Neuronal stem cell (in vitro differentiated cells): Measurements from ENCODE around the gene SPATA46.
A peak's percentile ranks its signal among the peaks of the same experiment; 100 is the strongest.

Source experiments
- DNase-seq: peaks from one replicate; pipeline ENCODE4 v3.0.0-alpha.2; 2013; ENCODE audit warnings: low spot score
- H2AFZ ChIP-seq: one replicate; pipeline ENCODE4 v1.6.1; 2013; ENCODE audit warnings: mild to moderate bottlenecking, low read length, inconsistent platforms
- H2AK5ac ChIP-seq: 2 replicates; pipeline ENCODE4 v1.6.1; 2013; ENCODE audit warnings: low read depth, mild to moderate bottlenecking, inconsistent platforms, low read length, moderate library complexity, mixed read lengths
- H2BK120ac ChIP-seq: 2 replicates; pipeline ENCODE4 v1.6.1; 2013; ENCODE audit warnings: low read depth, mild to moderate bottlenecking, inconsistent platforms, low read length, moderate library complexity, mixed read lengths
- H2BK12ac ChIP-seq: one replicate; pipeline ENCODE4 v1.6.1; 2013; ENCODE audit warnings: low read length, inconsistent platforms
- H2BK15ac ChIP-seq: 2 replicates; pipeline ENCODE4 v1.6.1; 2013; ENCODE audit warnings: mild to moderate bottlenecking, low read length, inconsistent platforms, mixed read lengths
- H2BK5ac ChIP-seq: one replicate; pipeline ENCODE4 v1.6.1; 2013; ENCODE audit warnings: inconsistent platforms, mild to moderate bottlenecking, low read length, moderate library complexity
- H3K14ac ChIP-seq: one replicate; pipeline ENCODE4 v1.6.1; 2013; ENCODE audit warnings: low read length, inconsistent platforms
- H3K18ac ChIP-seq: 2 replicates; pipeline ENCODE4 v1.6.1; 2013; ENCODE audit warnings: low read length, inconsistent platforms
- H3K23ac ChIP-seq: 2 replicates; pipeline ENCODE4 v1.6.1; 2013; ENCODE audit warnings: low read depth, mild to moderate bottlenecking, mixed read lengths, low read length, inconsistent platforms; ENCODE audit not compliant: poor library complexity
- H3K27ac ChIP-seq: replicated peaks from 3 replicates; pipeline ENCODE4 v1.5.1; 2013; ENCODE audit warnings: low read length, inconsistent platforms
- H3K27me3 ChIP-seq, 3 experiments: 2 replicates each; pipeline ENCODE4 v1.6.1; 2013; ENCODE audit warnings: low read length in 3 of 3, mild to moderate bottlenecking in 2 of 3, inconsistent platforms in 1 of 3, low read depth in 1 of 3, mixed read lengths in 1 of 3, moderate library complexity in 1 of 3; ENCODE audit not compliant: control insufficient read depth in 3 of 3, insufficient read depth in 3 of 3
- H3K36me3 ChIP-seq, 2 donors: replicated peaks in 1 of 2; 2 replicates each; pipeline ENCODE4 v1.6.1; 2013; ENCODE audit warnings: low read length in 2 of 2; ENCODE audit not compliant: control insufficient read depth in 2 of 2, insufficient read depth in 2 of 2
- H3K4ac ChIP-seq: 2 replicates; pipeline ENCODE4 v1.6.1; 2013; ENCODE audit warnings: inconsistent platforms, mild to moderate bottlenecking, low read length, moderate library complexity
- H3K4me1 ChIP-seq, 2 donors: 1 replicate in 1 of 2; 2 replicates in 1 of 2; pipeline ENCODE4 v1.6.1; 2013; ENCODE audit warnings: low read length in 2 of 2, low read depth in 1 of 2; ENCODE audit not compliant: control insufficient read depth in 2 of 2, insufficient read depth in 1 of 2
- H3K4me2 ChIP-seq: one replicate; pipeline ENCODE4 v1.6.1; 2013; ENCODE audit warnings: mild to moderate bottlenecking, low read length, inconsistent platforms; ENCODE audit not compliant: insufficient read depth, poor library complexity, severe bottlenecking
- H3K4me3 ChIP-seq, 2 donors: 2 replicates each; pipeline ENCODE4 v1.5.1; 2013; ENCODE audit warnings: low read length in 2 of 2, mild to moderate bottlenecking in 2 of 2, inconsistent platforms in 1 of 2, moderate library complexity in 1 of 2
- H3K79me1 ChIP-seq: one replicate; pipeline ENCODE4 v1.6.1; 2013; ENCODE audit warnings: low read depth, mild to moderate bottlenecking, inconsistent platforms, low read length, moderate library complexity
- H3K9ac ChIP-seq: one replicate; pipeline ENCODE4 v1.6.1; 2013; ENCODE audit warnings: mild to moderate bottlenecking, low read depth, low read length, inconsistent platforms; ENCODE audit not compliant: poor library complexity
- H3K9me3 ChIP-seq, 2 donors: replicated peaks in 1 of 2; 2 replicates each; pipeline versions ENCODE3 to v1.6.1; 2013; ENCODE audit warnings: low read length in 2 of 2, mild to moderate bottlenecking in 2 of 2, inconsistent platforms in 1 of 2, low read depth in 1 of 2, mixed read lengths in 1 of 2, moderate library complexity in 1 of 2; ENCODE audit not compliant: control insufficient read depth in 2 of 2, insufficient read depth in 1 of 2
- H4K8ac ChIP-seq: one replicate; pipeline ENCODE4 v1.6.1; 2013; ENCODE audit warnings: low read depth, mild to moderate bottlenecking, inconsistent platforms, low read length, moderate library complexity
- H4K91ac ChIP-seq: one replicate; pipeline ENCODE4 v1.6.1; 2013; ENCODE audit warnings: low read length, low read depth, mild to moderate bottlenecking, inconsistent platforms; ENCODE audit not compliant: poor library complexity
- WGBS, 2 donors: extraction: QIAGEN DNeasy Blood & Tissue Kit; methylation state at CpG; one replicate each; pipeline ENCODE4 v1.1.7; 2013; ENCODE audit warnings: missing lambda C conversion rate in 2 of 2, mixed read lengths in 1 of 2; ENCODE audit not compliant: insufficient read length in 2 of 2, insufficient replicate concordance in 1 of 2; ENCODE audit errors: extremely low coverage in 2 of 2; 5-methylcytosine and 5-hydroxymethylcytosine counted together

Gene SPATA46

DNA sequence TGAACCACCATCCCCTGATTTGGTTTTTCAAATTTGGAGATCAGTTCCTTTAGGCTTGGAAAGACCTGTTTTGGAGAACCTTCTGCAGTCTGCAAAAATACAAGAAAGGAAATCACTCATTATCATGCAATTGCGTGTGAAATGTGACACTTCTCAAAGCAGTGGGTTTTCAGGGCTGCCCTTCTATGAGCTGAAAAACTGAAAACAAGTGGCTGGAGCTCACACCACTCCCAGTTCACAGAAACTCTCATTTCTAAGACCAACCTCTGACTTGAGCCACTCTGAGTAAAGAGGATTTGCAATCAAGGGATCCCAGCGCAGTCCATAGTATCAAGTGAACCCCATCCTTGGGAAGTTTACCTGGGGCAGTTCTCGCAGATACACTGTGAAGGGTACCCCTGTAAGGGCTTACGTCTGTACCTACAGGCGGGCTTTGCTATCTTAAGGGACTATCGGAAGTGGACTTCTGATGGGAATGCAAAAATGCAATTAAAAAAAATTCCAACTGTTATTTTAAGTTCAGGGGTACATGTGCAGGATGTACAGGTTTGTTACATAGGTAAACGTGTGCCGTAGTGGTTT, 22.4 kb upstream of the SPATA46 start:
- Histone ChIP-seq H3K4me1 (peaks cover 3 to 10% of the 10 kb centered on the region in 2 donors), H2BK12ac (no peak overlapping the region), H3K36me3 (no peaks in the 10 kb centered on the region), H2BK5ac (no peak overlapping the region), H3K9ac (no peak overlapping the region), H3K4me3 (no peak overlapping the region), H3K27me3 (no peaks in the 10 kb centered on the region), H2BK120ac (no peak overlapping the region), H3K9me3 (no peaks in the 10 kb centered on the region), H3K18ac (no peak overlapping the region), H2BK15ac (no peak overlapping the region), H3K4ac (no peak overlapping the region), H2AFZ (peak overlapping the region; percentile 64), H2AK5ac (no peak overlapping the region), H3K27ac (no peak overlapping the region), H3K79me1 (no peaks in the 10 kb centered on the region), H3K14ac (no peak overlapping the region), H3K4me2 (no peak overlapping the region), H3K23ac (no peak overlapping the region), H4K91ac (no peak overlapping the region), H4K8ac (no peak overlapping the region)
- no CpG with 5 or more reads among the region's 8 CpGs for WGBS, 2 donors
- DNase-seq = no peak

DNA sequence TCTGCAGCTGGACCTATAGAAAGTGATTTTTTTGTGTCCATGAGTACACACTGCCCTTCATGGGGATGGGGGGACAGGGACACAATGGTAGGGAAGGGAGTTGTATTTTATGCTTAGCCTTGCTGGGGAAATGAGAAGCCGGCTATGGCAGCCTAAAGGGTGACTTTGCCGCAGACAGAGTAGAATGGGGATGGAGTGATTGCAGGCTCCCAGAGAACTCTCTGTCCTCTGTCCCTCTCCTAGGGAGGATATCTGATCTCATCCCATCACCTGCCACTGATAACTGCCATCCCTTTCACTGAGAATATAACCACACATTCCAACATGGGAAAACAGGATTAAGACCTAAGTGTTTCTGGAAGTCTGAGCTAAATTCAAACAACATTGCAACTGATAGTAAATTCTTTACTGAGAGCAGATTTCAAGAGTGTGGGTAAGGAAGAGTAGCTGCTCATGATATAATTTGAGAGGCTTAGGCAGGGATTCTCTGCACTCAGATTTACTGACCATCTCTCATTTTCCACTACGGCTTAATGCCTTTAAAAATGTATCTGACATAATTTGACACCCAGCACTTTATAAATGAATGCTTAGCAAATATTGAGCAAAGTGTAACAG, 21.4 kb upstream of the SPATA46 start:
- Histone ChIP-seq H3K4ac (no peak overlapping the region), H3K27ac (no peak overlapping the region), H3K9me3 (no peaks in the 10 kb centered on the region), H2BK12ac (no peak overlapping the region), H3K18ac (no peak overlapping the region), H3K23ac (no peak overlapping the region), H3K9ac (no peak overlapping the region), H3K4me3 (no peak overlapping the region), H3K36me3 (no peaks in the 10 kb centered on the region), H2BK5ac (no peak overlapping the region), H2AFZ (no peak overlapping the region), H2AK5ac (no peak overlapping the region), H2BK15ac (no peak overlapping the region), H4K91ac (no peak overlapping the region), H3K14ac (no peak overlapping the region), H3K79me1 (no peaks in the 10 kb centered on the region), H4K8ac (no peak overlapping the region), H3K4me2 (no peak overlapping the region), H3K27me3 (no peaks in the 10 kb centered on the region), H3K4me1 (peaks cover 3 to 10% of the 10 kb centered on the region in 2 donors), H2BK120ac (no peak overlapping the region)
- DNase-seq = no peak
- WGBS, 2 donors = no CpG with 5 or more reads among the region's 3 CpGs

DNA sequence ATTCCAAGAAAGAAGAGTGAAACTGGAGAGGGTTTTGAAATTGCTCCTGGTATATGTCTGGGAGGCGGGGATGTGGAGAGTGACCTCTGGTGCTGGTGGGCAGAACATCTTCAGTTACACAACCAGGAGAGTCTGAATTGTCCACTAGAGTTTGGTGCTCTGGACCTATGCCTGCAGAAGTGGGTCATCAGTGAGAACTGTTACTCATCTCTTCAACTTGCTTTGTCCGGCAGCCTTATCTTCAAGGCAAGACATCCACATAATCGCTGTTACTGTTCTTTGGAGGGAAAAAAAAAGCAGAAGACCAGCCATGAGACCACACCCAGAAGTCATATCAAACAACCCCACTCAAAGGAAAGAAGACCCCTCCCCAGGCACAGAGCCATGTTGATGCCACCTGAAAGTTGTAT, 20.4 kb upstream of the SPATA46 start:
- Histone ChIP-seq H3K4ac (no peak overlapping the region), H4K8ac (no peak overlapping the region), H3K4me2 (no peak overlapping the region), H3K4me1 (peaks cover 3 to 10% of the 10 kb centered on the region in 2 donors), H3K4me3 (no peak overlapping the region), H3K18ac (no peak overlapping the region), H3K27ac (no peak overlapping the region), H2BK12ac (no peak overlapping the region), H3K36me3 (no peaks in the 10 kb centered on the region), H2AFZ (no peak overlapping the region), H3K14ac (no peak overlapping the region), H2BK5ac (no peak overlapping the region), H2BK15ac (no peak overlapping the region), H2BK120ac (no peak overlapping the region), H3K27me3 (no peaks in the 10 kb centered on the region), H3K9ac (no peak overlapping the region), H4K91ac (no peak overlapping the region), H3K23ac (no peak overlapping the region), H2AK5ac (no peak overlapping the region), H3K9me3 (no peaks in the 10 kb centered on the region), H3K79me1 (no peaks in the 10 kb centered on the region)
- no CpG with 5 or more reads among the region's 3 CpGs for WGBS, 2 donors
- DNase-seq = no peak

DNA sequence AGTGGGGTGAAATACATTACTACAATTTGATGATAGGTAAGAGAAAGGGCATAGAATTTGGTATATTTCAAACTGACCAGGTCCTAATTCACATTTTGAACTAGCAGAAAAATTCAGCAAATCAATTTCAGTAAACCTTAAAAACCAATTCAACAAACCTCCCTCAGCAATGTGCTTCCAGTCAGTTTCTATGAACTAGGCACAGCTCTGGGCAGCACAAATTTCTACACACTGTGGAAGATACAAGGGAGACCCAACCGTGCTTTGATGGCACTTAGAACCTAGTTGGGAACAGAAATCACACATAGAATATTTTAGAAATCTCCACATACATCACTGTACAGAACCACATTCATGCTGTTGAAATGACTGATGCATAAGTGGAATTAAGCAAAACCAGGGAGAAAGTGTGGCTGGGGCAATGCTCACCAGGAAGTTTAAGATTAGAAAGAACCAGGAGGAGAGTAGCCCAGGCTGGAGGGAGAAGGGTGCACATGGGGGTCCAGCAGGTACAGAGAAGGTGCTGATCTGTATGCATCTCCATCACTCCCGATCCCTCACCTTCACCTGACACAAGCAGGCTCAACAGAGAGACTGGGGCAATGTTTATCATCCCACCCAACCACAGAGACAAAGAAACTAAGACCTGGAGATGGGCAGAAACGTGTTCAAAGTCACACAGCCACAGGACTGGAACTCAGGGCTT, 19.7 kb upstream of the SPATA46 start:
- Histone ChIP-seq H3K36me3 (no peaks in the 10 kb centered on the region), H4K8ac (no peak overlapping the region), H2AK5ac (no peak overlapping the region), H3K4me1 (peaks cover 7 to 12% of the 10 kb centered on the region in 2 donors), H2BK120ac (no peak overlapping the region), H2BK5ac (no peak overlapping the region), H2BK15ac (no peak overlapping the region), H3K27ac (no peak overlapping the region), H4K91ac (no peak overlapping the region), H3K9me3 (no peaks in the 10 kb centered on the region), H3K4me3 (no peak overlapping the region), H2AFZ (no peak overlapping the region), H3K14ac (no peak overlapping the region), H3K9ac (no peak overlapping the region), H3K79me1 (no peaks in the 10 kb centered on the region), H3K23ac (no peak overlapping the region), H3K27me3 (no peaks in the 10 kb centered on the region), H3K18ac (no peak overlapping the region), H3K4me2 (no peak overlapping the region), H2BK12ac (no peak overlapping the region), H3K4ac (no peak overlapping the region)
- WGBS, 2 donors = no CpG with 5 or more reads among the region's 3 CpGs
- no peak for DNase-seq
